ENCODE data around the gene MTHFD1. TPM values are rescaled to one million over a fixed set of nuclear protein-coding genes. Genes with fewer than 3 reads are reported as not detected.
A peak's percentile ranks its signal among the peaks of the same experiment; 100 is the strongest.

Gene MTHFD1
- total and polyA plus RNA-seq, 12 donors = 34.5 to 85.2 (median 66.0) TPM

- Histone ChIP-seq H3K27ac (peak overlapping the region in 4 of 10 donors; percentile 8 to 68 (median 46)), H3K4me1 (peaks cover 0 to 42% (median 18%) of the 10 kb centered on the region in 9 donors), H3K36me3 (peaks cover 0 to 58% (median 11%) of the 10 kb centered on the region in 9 donors), H3K4me3 (no peak overlapping the region), H3K27me3 (no peaks in the 10 kb centered on the region), H3K9me3 (no peaks in the 10 kb centered on the region)
- no peak for DNase-seq
- no peak for TF ChIP-seq CTCF (IDR thresholded peaks at IDR 0.05)
- 69 to 71% methylated on average over 3 of the region's 3 CpGs for WGBS, 2 donors
- intact Hi-C loops (cut with DNase I) = no loop called here
- ATAC-seq = no peak
Observed at GRCh38 chr14:64493455-64493854, 105.3 kb downstream of the MTHFD1 start.

- peaks cover 0 to 59% (median 26%) of the 10 kb centered on the region in 9 donors for H3K4me1 ChIP-seq
- TF ChIP-seq CTCF (IDR thresholded peaks at IDR 0.05) = no peak
- ATAC-seq = no peak
- H3K36me3 ChIP-seq = peaks cover 0 to 42% (median under 1%) of the 10 kb centered on the region in 9 donors
- peak overlapping the region in 1 of 10 donors; percentile 8 for H3K27ac ChIP-seq
- no peaks in the 10 kb centered on the region for H3K27me3 ChIP-seq
- H3K9me3 ChIP-seq = no peaks in the 10 kb centered on the region
- no peak overlapping the region for H3K4me3 ChIP-seq
- intact Hi-C loops (cut with DNase I) = no loop called here
- DNase-seq = no peak
Observed at GRCh38 chr14:64495252-64495651, 107.1 kb downstream of the MTHFD1 start.

GRCh38 chr14:64496764-64497163 lies 108.6 kb downstream of the MTHFD1 start:
- no peak for TF ChIP-seq CTCF (IDR thresholded peaks at IDR 0.05)
- intact Hi-C loops (cut with DNase I) = no loop called here
- no peak for DNase-seq
- Histone ChIP-seq H3K27me3 (no peaks in the 10 kb centered on the region), H3K36me3 (peaks cover 0 to 38% (median 0%) of the 10 kb centered on the region in 9 donors), H3K27ac (peak overlapping the region in 4 of 10 donors; percentile 47 to 78 (median 72)), H3K4me1 (peaks cover 2 to 66% (median 34%) of the 10 kb centered on the region in 9 donors), H3K9me3 (no peaks in the 10 kb centered on the region), H3K4me3 (no peak overlapping the region)
- ATAC-seq = no peak

DNA sequence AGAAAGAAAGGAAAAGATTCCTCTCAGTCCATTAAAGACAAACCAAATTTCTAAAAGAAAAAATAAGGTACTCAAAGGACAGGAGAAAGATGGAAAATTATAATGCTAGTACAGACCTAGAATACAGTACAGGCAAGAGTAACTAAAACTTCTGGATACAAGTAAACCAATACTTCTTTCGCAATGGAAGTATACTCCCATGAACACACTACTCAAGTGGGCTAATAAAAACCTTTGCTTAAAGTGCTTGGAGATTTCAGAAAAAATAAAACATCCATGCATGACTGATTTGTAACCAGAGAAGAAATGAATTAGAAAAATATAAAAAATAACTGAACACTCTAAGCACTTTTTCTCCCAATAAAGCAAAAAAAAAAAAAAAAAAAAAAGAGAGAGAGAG lies 111.9 kb downstream of the MTHFD1 start:
- Histone ChIP-seq H3K4me3 (no peak overlapping the region), H3K9me3 (no peaks in the 10 kb centered on the region), H3K4me1 (peaks cover 5 to 64% (median 34%) of the 10 kb centered on the region in 9 donors), H3K27me3 (no peaks in the 10 kb centered on the region), H3K27ac (peak overlapping the region in 5 of 10 donors; percentile 41 to 100 (median 98)), H3K36me3 (peaks cover 0 to 20% (median 0%) of the 10 kb centered on the region in 9 donors)
- no peak for DNase-seq
- ATAC-seq = no peak
- 91 to 94% methylated on average over 1 of the region's 1 CpG for WGBS, 2 donors
- intact Hi-C loops (cut with DNase I) = loop anchor here in 1 of 10 donors (10.0 kb wide), 1 partner anchor 155 kb away; no protein-coding TSS in a partner anchor
- no peak for TF ChIP-seq CTCF (IDR thresholded peaks at IDR 0.05)
